ENCODE data around the gene THTPA.
"Not testable (repeated sequence)": the region's sequence is repeated elsewhere in the genome, so short reads cannot be mapped to it uniquely, and the experiment has no call there.

The THTPA gene

GRCh38 chr14:23588884-23589598 is 33.0 kb downstream of the THTPA start:
- DNase-seq = peak; percentile 77

GRCh38 chr14:23589606-23590005 is 33.5 kb downstream of the THTPA start:
- DNase-seq = no peak

GRCh38 chr14:23590198-23590597 is 34.1 kb downstream of the THTPA start:
- no peak for DNase-seq

- DNase-seq = not testable (repeated sequence)
Observed at GRCh38 chr14:23594191-23594590, 38.1 kb downstream of the THTPA start.

GRCh38 chr14:23600322-23600707 is 44.2 kb downstream of the THTPA start:
- DNase-seq = no peak

- DNase-seq = no peak
Observed at GRCh38 chr14:23600806-23601205, 44.7 kb downstream of the THTPA start.

- no peak for DNase-seq
Observed at GRCh38 chr14:23601424-23601823, 45.4 kb downstream of the THTPA start.

- no peak for DNase-seq
Observed at GRCh38 chr14:23601845-23602180, 45.7 kb downstream of the THTPA start.

GRCh38 chr14:23602181-23603095 is 46.4 kb downstream of the THTPA start:
- DNase-seq = no peak

- DNase-seq = no peak
Observed at GRCh38 chr14:23603103-23603502, 47.0 kb downstream of the THTPA start.

GRCh38 chr14:23604148-23604547 is 48.1 kb downstream of the THTPA start:
- DNase-seq = no peak

GRCh38 chr14:23604675-23605170 is 48.7 kb downstream of the THTPA start:
- DNase-seq = no peak

- DNase-seq = no peak
Observed at GRCh38 chr14:23605931-23606585, 50.0 kb downstream of the THTPA start.

GRCh38 chr14:23608454-23608853 is 52.4 kb downstream of the THTPA start:
- no peak for DNase-seq

- DNase-seq = no peak
Observed at GRCh38 chr14:23609001-23609400, 52.9 kb downstream of the THTPA start.

- DNase-seq = not testable (repeated sequence)
Observed at GRCh38 chr14:23609411-23610089, 53.5 kb downstream of the THTPA start.
